ENCODE results near the gene TNNT3. TPM values are rescaled to one million over a fixed set of nuclear protein-coding genes. Genes with fewer than 3 reads are reported as not detected.
"Not testable (repeated sequence)": the region's sequence is repeated elsewhere in the genome, so short reads cannot be mapped to it uniquely, and the experiment has no call there.

The TNNT3 gene
- total RNA-seq, 4 donors from 2014 or later: 1.2 to 6.6 (median 4.1) TPM

DNA sequence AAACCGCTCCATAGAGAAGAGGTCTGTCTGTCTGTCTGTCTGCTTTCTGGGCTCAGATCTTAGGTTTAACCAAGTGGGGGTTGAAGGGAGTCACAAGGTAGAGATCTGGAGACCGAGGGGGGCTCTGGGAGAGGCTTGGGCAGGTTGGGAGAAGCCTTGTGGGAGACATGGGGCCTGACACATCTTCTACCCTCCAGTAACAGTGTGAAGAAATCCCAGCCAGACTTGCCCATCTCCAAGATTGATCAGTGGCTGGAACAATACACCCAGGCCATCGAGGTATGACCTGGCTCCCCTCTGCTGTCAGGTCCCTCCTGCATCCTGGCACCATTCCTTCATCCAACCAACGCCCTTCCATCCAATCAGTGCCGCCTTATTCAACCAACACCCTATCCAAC, 35.2 kb upstream of the TNNT3 start:
- intact Hi-C loops (cut with DNase I; ENCODE audit: low total_unique reads): loop anchor here (5.0 kb wide), 2 partner anchors 38 to 192 kb away; no protein-coding TSS in a partner anchor
- peak in 1 of 2 donors; percentile 70 for DNase-seq (ENCODE audit: low spot score in 2 of 2)
- WGBS, 2 donors: 79 to 86% methylated on average over 5 of the region's 5 CpGs
- TF ChIP-seq, protein P1, sequence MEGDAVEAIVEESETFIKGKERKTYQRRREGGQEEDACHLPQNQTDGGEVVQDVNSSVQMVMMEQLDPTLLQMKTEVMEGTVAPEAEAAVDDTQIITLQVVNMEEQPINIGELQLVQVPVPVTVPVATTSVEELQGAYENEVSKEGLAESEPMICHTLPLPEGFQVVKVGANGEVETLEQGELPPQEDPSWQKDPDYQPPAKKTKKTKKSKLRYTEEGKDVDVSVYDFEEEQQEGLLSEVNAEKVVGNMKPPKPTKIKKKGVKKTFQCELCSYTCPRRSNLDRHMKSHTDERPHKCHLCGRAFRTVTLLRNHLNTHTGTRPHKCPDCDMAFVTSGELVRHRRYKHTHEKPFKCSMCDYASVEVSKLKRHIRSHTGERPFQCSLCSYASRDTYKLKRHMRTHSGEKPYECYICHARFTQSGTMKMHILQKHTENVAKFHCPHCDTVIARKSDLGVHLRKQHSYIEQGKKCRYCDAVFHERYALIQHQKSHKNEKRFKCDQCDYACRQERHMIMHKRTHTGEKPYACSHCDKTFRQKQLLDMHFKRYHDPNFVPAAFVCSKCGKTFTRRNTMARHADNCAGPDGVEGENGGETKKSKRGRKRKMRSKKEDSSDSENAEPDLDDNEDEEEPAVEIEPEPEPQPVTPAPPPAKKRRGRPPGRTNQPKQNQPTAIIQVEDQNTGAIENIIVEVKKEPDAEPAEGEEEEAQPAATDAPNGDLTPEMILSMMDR (IDR thresholded peaks at IDR 0.05): no peak
- TF ChIP-seq POLR2A (IDR thresholded peaks at IDR 0.05): no peak
- H3K4me3 ChIP-seq (ENCODE audit: low read depth, poor library complexity, severe bottlenecking): no peak overlapping the region

DNA sequence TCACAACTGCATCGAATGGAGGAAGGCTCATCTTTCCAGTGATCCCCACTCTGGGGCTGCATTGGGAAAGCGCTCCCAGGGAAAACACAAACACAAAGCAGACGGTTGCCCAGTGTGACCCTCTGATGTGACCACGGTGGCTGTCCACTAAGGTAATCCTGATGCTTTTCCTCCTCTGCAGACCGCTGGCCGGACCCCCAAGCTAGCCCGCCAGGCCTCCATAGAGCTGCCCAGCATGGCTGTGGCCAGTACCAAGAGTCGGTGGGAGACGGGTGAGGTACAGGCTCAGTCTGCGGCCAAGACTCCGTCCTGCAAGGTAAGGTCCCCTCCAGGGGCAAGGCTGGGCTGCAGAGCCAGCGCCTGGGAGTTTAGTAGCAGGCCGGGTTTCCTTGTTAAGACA, 33.0 kb upstream of the TNNT3 start:
- intact Hi-C loops (cut with DNase I; ENCODE audit: low total_unique reads): not testable (repeated sequence)
- WGBS, 2 donors: 81 to 94% methylated on average over 7 to 13 of the region's 13 CpGs

DNA sequence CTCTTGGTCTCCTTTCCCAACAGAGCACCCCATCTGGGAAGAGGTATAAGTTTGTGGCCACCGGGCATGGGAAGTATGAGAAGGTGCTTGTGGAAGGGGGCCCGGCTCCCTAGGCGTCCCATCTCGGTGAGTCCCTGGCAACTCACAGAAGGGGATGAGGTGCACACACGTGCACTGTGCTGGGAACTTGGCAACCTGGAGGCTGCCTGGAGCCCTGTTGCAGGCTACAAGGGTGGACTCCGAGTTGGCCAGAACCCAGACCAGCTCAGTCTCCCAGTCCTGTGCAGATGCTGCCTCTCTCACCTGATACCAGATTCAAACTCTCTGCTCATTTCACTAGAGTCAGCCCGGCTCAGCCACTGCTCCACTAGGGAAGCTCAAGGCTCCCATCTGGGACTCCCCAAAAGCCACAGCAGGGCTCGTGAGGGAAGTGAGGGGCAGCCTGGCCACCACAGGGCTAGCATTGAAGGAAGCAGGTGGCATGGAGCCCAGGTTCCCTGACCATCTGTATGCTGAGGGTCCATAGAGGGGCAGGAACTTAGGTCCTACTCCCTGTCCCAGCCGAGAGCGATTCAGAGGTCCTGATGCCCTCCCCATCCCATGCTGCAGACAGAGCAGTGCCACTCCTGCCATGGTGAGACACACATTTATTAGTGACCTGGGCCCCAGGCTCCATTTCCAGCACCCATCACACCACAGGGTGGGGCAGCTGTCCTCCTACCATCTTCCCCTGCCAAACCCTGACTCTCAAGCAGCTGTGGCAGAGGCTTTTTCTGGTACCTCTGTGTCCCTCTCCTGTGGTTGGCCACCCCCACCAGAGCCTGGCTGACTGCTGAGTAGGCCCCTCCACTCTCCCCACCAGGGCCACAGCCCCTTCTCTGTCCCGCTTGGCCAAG, 31.8 kb upstream of the TNNT3 start:
- TF ChIP-seq POLR2A (IDR thresholded peaks at IDR 0.05): no peak
- TF ChIP-seq, protein P1 (IDR thresholded peaks at IDR 0.05): no peak
- intact Hi-C loops (cut with DNase I; ENCODE audit: low total_unique reads): no loop called here
- WGBS, 2 donors: 76 to 86% methylated on average over 10 to 11 of the region's 11 CpGs
- H3K4me3 ChIP-seq (ENCODE audit: low read depth, poor library complexity, severe bottlenecking): no peak overlapping the region
- DNase-seq (ENCODE audit: low spot score in 2 of 2): no peak

More for the DNA sequence above, 33.0 kb upstream of the TNNT3 start:
- DNase-seq (ENCODE audit: low spot score in 2 of 2); H3K4me3 ChIP-seq (ENCODE audit: low read depth, poor library complexity, severe bottlenecking): not testable (repeated sequence)

DNA sequence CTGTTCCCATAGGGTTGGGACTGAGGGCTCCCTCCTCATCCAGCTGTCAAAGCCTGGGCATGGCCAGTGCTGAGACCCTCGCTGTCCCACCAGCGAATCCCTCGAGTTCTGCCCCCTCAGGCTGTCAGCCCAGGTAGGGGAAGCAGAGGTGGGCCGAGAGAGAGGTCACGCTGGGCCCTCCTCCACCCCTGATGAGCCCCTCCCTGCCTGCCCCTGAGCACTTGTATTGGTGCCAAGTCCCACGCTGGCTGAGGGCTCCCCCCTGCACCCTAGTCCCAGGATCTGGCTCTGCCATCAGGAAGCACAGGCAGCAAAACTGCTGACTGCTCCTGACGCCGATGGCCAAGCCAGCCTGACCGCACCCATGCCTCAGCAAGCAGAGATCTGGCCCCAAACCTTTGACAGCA, 31.2 kb upstream of the TNNT3 start:
- WGBS, 2 donors: 35 to 54% methylated on average over 8 to 9 of the region's 9 CpGs
- DNase-seq (ENCODE audit: low spot score in 2 of 2): no peak
- intact Hi-C loops (cut with DNase I; ENCODE audit: low total_unique reads): no loop called here
- no peak overlapping the region for H3K4me3 ChIP-seq (ENCODE audit: low read depth, poor library complexity, severe bottlenecking)
- TF ChIP-seq POLR2A (IDR thresholded peaks at IDR 0.05): no peak
- TF ChIP-seq, protein P1 (IDR thresholded peaks at IDR 0.05): no peak

DNA sequence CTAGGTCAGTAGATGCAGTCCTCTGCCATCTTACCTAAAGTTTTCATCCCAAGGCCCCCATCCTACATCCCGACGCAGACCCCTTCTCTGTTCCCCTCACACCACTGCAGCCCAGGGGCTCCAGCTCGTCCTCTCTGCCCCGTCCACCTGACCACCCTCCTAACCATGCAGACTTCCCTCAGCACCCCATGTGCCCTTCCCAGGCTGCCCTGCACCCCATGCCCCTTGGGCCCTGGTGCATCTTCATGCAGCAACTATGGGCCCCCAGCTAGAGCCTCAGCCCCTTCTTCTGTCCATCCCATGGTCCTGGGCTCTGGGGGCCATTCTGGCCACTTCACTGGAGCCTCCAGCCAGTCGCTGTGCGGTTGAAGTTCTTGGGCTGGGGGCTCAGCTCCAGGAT, 30.7 kb upstream of the TNNT3 start:
- no peak overlapping the region for H3K4me3 ChIP-seq (ENCODE audit: low read depth, poor library complexity, severe bottlenecking)
- DNase-seq (ENCODE audit: low spot score in 2 of 2): no peak
- WGBS, 2 donors: 92 to 95% methylated on average over 6 of the region's 6 CpGs
- no peak for TF ChIP-seq POLR2A (IDR thresholded peaks at IDR 0.05)
- TF ChIP-seq, protein P1 (IDR thresholded peaks at IDR 0.05): no peak
- intact Hi-C loops (cut with DNase I; ENCODE audit: low total_unique reads): no loop called here

DNA sequence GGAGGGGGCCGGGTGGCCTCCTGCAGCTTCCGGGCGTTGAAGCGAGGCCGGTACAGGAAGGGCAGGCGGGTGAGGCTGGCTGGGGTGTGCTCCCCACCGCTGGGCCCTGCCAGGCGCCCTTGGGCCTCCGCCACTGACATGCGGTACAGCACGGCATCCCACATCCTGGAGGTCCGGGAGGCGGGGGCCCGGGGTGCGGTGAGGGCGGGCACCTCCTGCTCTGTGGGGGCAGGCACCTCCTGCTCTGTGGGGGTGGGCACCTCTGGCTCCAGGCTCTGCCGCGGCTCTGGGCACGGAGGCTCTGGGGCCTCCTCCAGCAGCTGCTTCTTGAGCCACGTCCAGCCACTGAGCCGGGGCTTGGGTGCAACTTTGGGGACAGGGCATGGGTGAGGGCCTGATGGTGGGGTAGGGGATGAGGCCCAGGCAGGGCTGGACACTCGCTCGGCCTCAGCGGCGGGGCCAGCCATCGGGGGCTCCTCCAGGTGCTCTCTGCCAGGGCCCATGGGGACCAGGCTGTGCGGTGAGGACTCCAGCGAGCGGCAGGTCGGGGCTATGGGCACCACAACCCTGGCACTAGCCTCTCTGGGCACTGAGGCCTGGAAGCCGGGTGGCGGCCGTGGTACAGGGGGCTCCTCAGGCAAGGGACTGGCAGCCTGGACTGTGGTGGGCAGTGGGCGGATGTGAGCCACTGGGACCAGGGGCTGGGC, 30.1 kb upstream of the TNNT3 start:
- WGBS, 2 donors: 68 to 87% methylated on average over 18 to 33 of the region's 34 CpGs
- peak in 1 of 2 donors; percentile 88 for DNase-seq (ENCODE audit: low spot score in 2 of 2)
- H3K4me3 ChIP-seq (ENCODE audit: low read depth, poor library complexity, severe bottlenecking): no peak overlapping the region
- TF ChIP-seq, protein P1 (IDR thresholded peaks at IDR 0.05): no peak
- TF ChIP-seq POLR2A (IDR thresholded peaks at IDR 0.05): no peak
- intact Hi-C loops (cut with DNase I; ENCODE audit: low total_unique reads): no loop called here
